ENCODE measurements around the gene CCDC7.
"Not testable (repeated sequence)": the region's sequence is repeated elsewhere in the genome, so short reads cannot be mapped to it uniquely, and the experiment has no call there.

CCDC7 gene

DNA sequence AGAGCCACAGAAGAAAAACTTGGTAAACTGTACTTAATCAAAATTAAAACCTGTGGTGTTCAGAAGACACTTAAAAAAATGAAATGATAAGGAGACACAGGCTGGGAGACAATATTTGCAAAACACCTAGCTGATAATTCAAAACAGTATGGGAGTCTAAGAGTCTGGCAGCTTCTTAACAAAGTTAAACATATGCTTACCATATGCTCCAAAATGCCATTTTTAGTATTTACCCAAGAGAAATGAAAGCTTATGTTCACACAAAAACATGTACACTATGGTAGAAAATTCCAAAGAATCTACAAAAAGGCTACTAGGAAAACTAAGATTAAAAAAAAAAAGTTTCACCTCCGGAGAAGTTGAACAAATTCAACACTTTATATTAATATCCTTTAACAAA, 463.5 kb downstream of the CCDC7 start:
- Histone ChIP-seq H3K14ac (ENCODE audit: low read length) (no peak overlapping the region), H3K4ac (ENCODE audit: low read depth, low read length) (no peak overlapping the region), H2BK12ac (ENCODE audit: low read length) (no peak overlapping the region), H3K18ac (ENCODE audit: low read length) (no peak overlapping the region), H2BK120ac (ENCODE audit: insufficient read depth, low read length, poor library complexity) (no peak overlapping the region), H2AFZ (ENCODE audit: insufficient read depth, low read length, poor library complexity) (no peak overlapping the region), H3K79me1 (ENCODE audit: low read length) (no peaks in the 10 kb centered on the region), H3K36me3 (ENCODE audit: control insufficient read depth in 1 of 2, insufficient read depth in 2 of 2, low read length in 2 of 2) (peaks cover 17 to 26% of the 10 kb centered on the region in 2 experiments), H3K9ac (ENCODE audit: low read length) (no peak overlapping the region), H3K27ac (ENCODE audit: low read depth, low read length) (no peak overlapping the region), H3K4me1 (ENCODE audit: control insufficient read depth in 1 of 2, insufficient read depth in 2 of 2, low read length in 2 of 2) (peaks cover 0 to 3% of the 10 kb centered on the region in 2 experiments), H3K4me3 (ENCODE audit: low read depth, low read length) (no peak overlapping the region), H3K4me2 (ENCODE audit: low read length) (no peak overlapping the region), H3K79me2 (ENCODE audit: control insufficient read depth, insufficient read depth, low read length, poor library complexity) (peaks cover 2% of the 10 kb centered on the region), H3K9me3 (ENCODE audit: insufficient read depth, low read depth, low read length) (no peaks in the 10 kb centered on the region), H4K91ac (ENCODE audit: low read depth, low read length) (no peak overlapping the region), H2BK5ac (ENCODE audit: low read depth, low read length, poor library complexity) (no peak overlapping the region), H4K8ac (ENCODE audit: low read depth, low read length) (no peak overlapping the region), H4K12ac (ENCODE audit: low read depth, low read length) (no peak overlapping the region), H2AK5ac (ENCODE audit: low read length) (no peak overlapping the region), H3K23ac (ENCODE audit: low read length) (no peak overlapping the region), H3K27me3 (ENCODE audit: insufficient read depth, low read length) (no peaks in the 10 kb centered on the region)
- DNase-seq = no peak
- WGBS (ENCODE audit: extremely low coverage, insufficient coverage, insufficient read length) = no CpG with 5 or more reads among the region's 1 CpG

DNA sequence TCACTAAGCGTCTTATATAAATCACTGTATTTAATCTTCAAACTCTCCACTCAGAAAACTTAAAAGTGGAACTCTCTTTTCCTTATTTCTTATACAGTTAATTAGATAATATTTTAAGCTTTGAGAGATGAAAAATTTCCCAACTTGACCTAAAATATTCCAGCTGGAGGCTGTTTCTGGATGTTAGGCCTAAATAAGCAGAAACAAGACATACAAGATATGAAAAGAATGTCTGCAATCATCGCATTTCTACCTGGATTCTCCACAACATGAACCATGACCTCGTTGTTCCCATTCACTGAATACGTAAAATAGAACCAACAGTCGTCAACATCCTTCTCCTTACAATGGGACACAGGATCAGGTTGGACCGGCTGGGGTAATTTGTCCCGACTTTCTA, 464.0 kb downstream of the CCDC7 start:
- peak; percentile 58 to 91 for DNase-seq
- not testable (repeated sequence) for H4K91ac ChIP-seq (ENCODE audit: low read depth, low read length); H2AK5ac ChIP-seq (ENCODE audit: low read length); H3K9me3 ChIP-seq (ENCODE audit: insufficient read depth, low read depth, low read length); H3K27ac ChIP-seq (ENCODE audit: low read depth, low read length); H3K27me3 ChIP-seq (ENCODE audit: insufficient read depth, low read length); H3K4ac ChIP-seq (ENCODE audit: low read depth, low read length); H3K14ac ChIP-seq (ENCODE audit: low read length); H4K12ac ChIP-seq (ENCODE audit: low read depth, low read length); H3K23ac ChIP-seq (ENCODE audit: low read length); H4K8ac ChIP-seq (ENCODE audit: low read depth, low read length); H2BK120ac ChIP-seq (ENCODE audit: insufficient read depth, low read length, poor library complexity); H3K18ac ChIP-seq (ENCODE audit: low read length); H2BK12ac ChIP-seq (ENCODE audit: low read length); H2BK5ac ChIP-seq (ENCODE audit: low read depth, low read length, poor library complexity); H3K4me1 ChIP-seq (ENCODE audit: control insufficient read depth in 1 of 2, insufficient read depth in 2 of 2, low read length in 2 of 2); H3K79me1 ChIP-seq (ENCODE audit: low read length); H3K79me2 ChIP-seq (ENCODE audit: control insufficient read depth, insufficient read depth, low read length, poor library complexity); H2AFZ ChIP-seq (ENCODE audit: insufficient read depth, low read length, poor library complexity); H3K9ac ChIP-seq (ENCODE audit: low read length); H3K4me2 ChIP-seq (ENCODE audit: low read length); H3K4me3 ChIP-seq (ENCODE audit: low read depth, low read length)
- peaks cover 17 to 26% of the 10 kb centered on the region in 2 experiments for H3K36me3 ChIP-seq (ENCODE audit: control insufficient read depth in 1 of 2, insufficient read depth in 2 of 2, low read length in 2 of 2)
- no CpG with 5 or more reads among the region's 7 CpGs for WGBS (ENCODE audit: extremely low coverage, insufficient coverage, insufficient read length)

DNA sequence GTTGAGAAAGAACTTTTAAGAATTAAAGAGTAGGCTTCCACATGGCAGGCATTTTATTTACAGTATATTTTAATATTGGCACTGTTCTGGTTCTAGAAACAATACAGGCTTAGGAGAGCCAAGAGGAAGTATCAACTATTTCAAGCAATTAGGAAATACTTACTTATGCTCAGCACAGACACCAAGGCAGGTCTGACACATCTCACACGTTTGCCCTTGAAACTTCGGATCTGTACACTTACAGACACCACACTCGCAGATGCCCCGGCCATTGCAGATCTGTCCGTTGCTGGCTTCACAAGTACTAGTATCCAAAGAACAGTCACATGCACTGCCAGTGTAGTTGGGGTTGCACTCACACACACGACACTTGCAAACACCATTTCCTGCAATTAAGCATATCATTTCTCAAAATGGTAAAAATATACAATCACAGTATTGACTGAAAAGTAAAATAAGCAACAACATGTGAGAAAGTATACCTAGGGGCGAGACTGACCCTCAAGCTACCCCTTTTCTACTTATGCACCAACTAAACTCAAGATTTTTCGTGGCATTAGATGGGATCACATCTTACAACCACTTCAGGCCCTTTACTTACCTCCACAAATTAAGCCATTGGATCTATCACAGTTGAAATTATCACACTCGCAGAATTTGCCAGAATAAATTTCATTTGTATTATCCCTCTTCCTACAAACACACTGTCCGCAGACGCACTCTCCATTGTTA, 465.5 kb downstream of the CCDC7 start:
- H3K79me2 ChIP-seq (ENCODE audit: control insufficient read depth, insufficient read depth, low read length, poor library complexity) = peaks cover 2% of the 10 kb centered on the region
- H4K8ac ChIP-seq (ENCODE audit: low read depth, low read length) = no peak overlapping the region
- H3K27ac ChIP-seq (ENCODE audit: low read depth, low read length) = no peak overlapping the region
- no peak overlapping the region for H2BK120ac ChIP-seq (ENCODE audit: insufficient read depth, low read length, poor library complexity)
- no peak overlapping the region for H2BK12ac ChIP-seq (ENCODE audit: low read length)
- no peak overlapping the region for H2AK5ac ChIP-seq (ENCODE audit: low read length)
- H3K23ac ChIP-seq (ENCODE audit: low read length) = no peak overlapping the region
- WGBS (ENCODE audit: extremely low coverage, insufficient coverage, insufficient read length) = no CpG with 5 or more reads among the region's 11 CpGs
- peaks cover 15 to 22% of the 10 kb centered on the region in 2 experiments for H3K36me3 ChIP-seq (ENCODE audit: control insufficient read depth in 1 of 2, insufficient read depth in 2 of 2, low read length in 2 of 2)
- no peak overlapping the region for H3K18ac ChIP-seq (ENCODE audit: low read length)
- H3K9ac ChIP-seq (ENCODE audit: low read length) = no peak overlapping the region
- H4K91ac ChIP-seq (ENCODE audit: low read depth, low read length) = no peak overlapping the region
- H3K14ac ChIP-seq (ENCODE audit: low read length) = no peak overlapping the region
- H3K4me2 ChIP-seq (ENCODE audit: low read length) = no peak overlapping the region
- no peak overlapping the region for H3K4ac ChIP-seq (ENCODE audit: low read depth, low read length)
- H3K4me3 ChIP-seq (ENCODE audit: low read depth, low read length) = no peak overlapping the region
- H4K12ac ChIP-seq (ENCODE audit: low read depth, low read length) = no peak overlapping the region
- H3K27me3 ChIP-seq (ENCODE audit: insufficient read depth, low read length) = no peaks in the 10 kb centered on the region
- no peak overlapping the region for H2AFZ ChIP-seq (ENCODE audit: insufficient read depth, low read length, poor library complexity)
- DNase-seq = no peak
- no peaks in the 10 kb centered on the region for H3K9me3 ChIP-seq (ENCODE audit: insufficient read depth, low read depth, low read length)
- no peaks in the 10 kb centered on the region for H3K79me1 ChIP-seq (ENCODE audit: low read length)
- peaks cover 0 to 3% of the 10 kb centered on the region in 2 experiments for H3K4me1 ChIP-seq (ENCODE audit: control insufficient read depth in 1 of 2, insufficient read depth in 2 of 2, low read length in 2 of 2)
- no peak overlapping the region for H2BK5ac ChIP-seq (ENCODE audit: low read depth, low read length, poor library complexity)

DNA sequence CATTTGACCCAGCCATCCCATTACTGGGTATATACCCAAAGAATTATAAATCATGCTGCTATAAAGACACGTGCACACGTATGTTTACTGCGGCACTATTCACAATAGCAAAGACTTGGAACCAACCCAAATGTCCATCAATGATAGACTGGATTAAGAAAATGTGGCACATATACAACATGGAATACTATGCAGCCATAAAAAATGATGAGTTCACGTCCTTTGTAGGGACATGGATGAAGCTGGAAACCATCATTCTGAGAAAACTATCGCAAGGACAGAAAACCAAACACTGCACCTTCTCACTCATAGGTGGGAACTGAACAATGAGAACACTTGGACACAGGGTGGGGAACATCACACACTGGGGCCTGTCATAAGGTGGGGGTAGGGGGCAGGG, 471.9 kb downstream of the CCDC7 start:
- not testable (repeated sequence) for DNase-seq; H3K14ac ChIP-seq (ENCODE audit: low read length); H3K18ac ChIP-seq (ENCODE audit: low read length); H3K79me1 ChIP-seq (ENCODE audit: low read length); H3K4me2 ChIP-seq (ENCODE audit: low read length); H3K23ac ChIP-seq (ENCODE audit: low read length); H4K8ac ChIP-seq (ENCODE audit: low read depth, low read length); H2AK5ac ChIP-seq (ENCODE audit: low read length); H2AFZ ChIP-seq (ENCODE audit: insufficient read depth, low read length, poor library complexity); H3K27ac ChIP-seq (ENCODE audit: low read depth, low read length); H4K12ac ChIP-seq (ENCODE audit: low read depth, low read length); H4K91ac ChIP-seq (ENCODE audit: low read depth, low read length); H3K4me1 ChIP-seq (ENCODE audit: control insufficient read depth in 1 of 2, insufficient read depth in 2 of 2, low read length in 2 of 2); H3K27me3 ChIP-seq (ENCODE audit: insufficient read depth, low read length); H3K9ac ChIP-seq (ENCODE audit: low read length); H2BK120ac ChIP-seq (ENCODE audit: insufficient read depth, low read length, poor library complexity); H3K4me3 ChIP-seq (ENCODE audit: low read depth, low read length); H2BK5ac ChIP-seq (ENCODE audit: low read depth, low read length, poor library complexity); H3K9me3 ChIP-seq (ENCODE audit: insufficient read depth, low read depth, low read length); H3K79me2 ChIP-seq (ENCODE audit: control insufficient read depth, insufficient read depth, low read length, poor library complexity); H3K4ac ChIP-seq (ENCODE audit: low read depth, low read length); H2BK12ac ChIP-seq (ENCODE audit: low read length)
- WGBS (ENCODE audit: extremely low coverage, insufficient coverage, insufficient read length) = no CpG with 5 or more reads among the region's 5 CpGs
- peaks cover 9 to 14% of the 10 kb centered on the region in 2 experiments for H3K36me3 ChIP-seq (ENCODE audit: control insufficient read depth in 1 of 2, insufficient read depth in 2 of 2, low read length in 2 of 2)

All from trophoblast cell (in vitro differentiated cells and primary cell).